Activated CD4-positive, alpha-beta T cell treated with anti-CD3 and anti-CD28 coated beads for 4 hours (primary cell): Measurements from ENCODE around the gene POLD1.

Experiments used
- DNase-seq, 2 donors: peaks; one replicate each; pipeline ENCODE4 v3.0.0-alpha.2; 2020

POLD1 gene

DNA sequence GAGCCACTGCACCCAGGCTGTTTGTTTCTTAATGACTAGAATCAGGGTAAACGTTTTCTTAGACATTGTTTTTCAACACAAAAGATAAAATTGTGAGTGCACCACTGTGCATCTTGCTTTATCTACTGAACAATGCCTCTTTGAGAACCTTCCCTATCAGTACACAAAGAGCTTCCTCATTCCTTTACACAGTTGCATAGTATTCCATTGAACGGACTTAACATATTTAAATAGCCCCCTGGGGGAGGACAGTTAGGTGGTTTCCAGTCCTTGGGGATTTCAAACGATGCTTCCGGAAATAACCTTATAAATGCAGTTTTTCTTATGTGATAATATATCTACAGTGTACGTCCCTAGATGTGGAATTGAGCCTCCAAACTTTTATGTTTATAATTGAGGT, 8.6 kb downstream of the POLD1 start:
- DNase-seq = no peak

DNA sequence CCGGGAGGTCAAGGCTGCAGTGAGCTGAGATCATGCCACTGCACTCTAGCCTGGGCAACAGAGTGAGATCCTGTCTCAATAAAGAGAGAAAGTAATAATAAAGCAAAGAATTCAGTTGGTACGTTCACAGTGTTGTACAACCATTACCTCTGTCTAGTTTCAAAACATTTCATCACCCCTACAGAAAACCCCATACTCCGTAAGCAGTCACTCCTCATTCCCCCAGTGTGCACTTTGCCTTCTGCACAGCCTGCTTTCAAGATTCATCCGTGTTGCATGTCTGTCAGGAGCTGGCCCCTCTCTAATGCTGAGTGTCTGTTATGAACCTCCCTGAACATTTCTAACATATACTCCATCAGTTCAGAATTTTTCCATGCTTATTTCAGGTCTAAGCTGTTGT, 9.4 kb downstream of the POLD1 start:
- DNase-seq = no peak

DNA sequence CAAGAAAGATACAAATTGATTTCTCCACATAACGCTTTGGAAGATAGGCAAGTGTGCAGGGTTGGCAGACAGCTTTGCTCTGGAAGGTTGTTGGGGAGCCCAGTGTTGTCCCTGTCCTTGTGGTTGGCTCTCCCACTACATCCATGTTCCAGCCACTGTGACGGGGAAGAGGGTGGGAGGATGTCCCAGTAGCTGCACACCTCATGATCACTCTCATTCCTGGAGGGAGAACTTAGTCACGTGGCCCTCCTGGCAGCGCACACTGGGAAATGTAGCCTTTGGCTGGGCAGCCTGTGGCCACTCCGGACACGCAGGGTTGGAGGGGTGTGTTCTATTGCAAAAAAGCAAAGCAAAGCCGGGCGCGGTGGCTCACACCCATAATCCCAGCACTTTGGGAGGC, 9.9 kb downstream of the POLD1 start:
- DNase-seq = no peak

DNA sequence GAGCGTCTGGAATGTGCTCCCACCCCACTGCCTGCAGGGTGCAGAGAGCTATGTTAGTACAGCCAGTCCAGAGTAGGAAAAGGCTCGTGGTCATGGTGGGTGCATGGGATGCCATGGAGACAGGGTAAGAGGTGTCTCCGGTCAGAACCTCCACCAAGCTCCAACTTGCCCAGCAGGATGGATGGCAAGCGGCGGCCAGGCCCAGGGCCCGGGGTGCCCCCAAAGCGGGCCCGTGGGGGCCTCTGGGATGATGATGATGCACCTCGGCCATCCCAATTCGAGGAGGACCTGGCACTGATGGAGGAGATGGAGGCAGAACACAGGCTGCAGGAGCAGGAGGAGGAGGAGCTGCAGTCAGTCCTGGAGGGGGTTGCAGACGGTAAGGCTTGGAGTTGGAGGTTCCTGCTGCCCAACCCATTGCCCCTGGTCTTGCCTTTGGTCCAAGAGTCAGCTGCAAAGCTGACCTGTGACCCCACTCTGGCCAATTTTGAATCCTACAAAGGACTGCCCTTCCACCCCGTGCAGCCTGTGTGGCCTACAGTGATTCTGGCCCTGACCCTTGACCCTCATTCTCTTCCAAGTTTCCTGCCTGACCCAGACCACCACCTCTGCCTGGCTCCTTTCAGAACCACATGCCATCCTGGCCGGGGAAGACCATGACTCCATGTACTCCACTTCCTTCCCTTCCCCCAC, 14.7 kb downstream of the POLD1 start:
- no peak for DNase-seq

DNA sequence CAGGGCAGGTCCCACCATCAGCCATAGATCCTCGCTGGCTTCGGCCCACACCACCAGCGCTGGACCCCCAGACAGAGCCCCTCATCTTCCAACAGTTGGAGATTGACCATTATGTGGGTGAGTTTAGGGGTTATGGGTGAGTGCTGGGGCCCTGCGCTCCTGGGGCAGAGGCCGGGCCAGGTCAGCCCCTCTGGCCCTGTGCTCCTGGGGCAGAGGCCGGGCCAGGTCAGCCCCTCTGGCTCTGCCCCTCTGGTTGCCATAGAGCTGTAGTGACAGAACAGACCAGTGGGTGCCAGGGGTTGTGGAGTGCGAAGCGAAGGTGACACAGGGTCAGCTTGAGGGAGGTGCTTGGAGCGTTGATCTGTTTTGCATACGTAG, 15.2 kb downstream of the POLD1 start:
- no peak for DNase-seq

DNA sequence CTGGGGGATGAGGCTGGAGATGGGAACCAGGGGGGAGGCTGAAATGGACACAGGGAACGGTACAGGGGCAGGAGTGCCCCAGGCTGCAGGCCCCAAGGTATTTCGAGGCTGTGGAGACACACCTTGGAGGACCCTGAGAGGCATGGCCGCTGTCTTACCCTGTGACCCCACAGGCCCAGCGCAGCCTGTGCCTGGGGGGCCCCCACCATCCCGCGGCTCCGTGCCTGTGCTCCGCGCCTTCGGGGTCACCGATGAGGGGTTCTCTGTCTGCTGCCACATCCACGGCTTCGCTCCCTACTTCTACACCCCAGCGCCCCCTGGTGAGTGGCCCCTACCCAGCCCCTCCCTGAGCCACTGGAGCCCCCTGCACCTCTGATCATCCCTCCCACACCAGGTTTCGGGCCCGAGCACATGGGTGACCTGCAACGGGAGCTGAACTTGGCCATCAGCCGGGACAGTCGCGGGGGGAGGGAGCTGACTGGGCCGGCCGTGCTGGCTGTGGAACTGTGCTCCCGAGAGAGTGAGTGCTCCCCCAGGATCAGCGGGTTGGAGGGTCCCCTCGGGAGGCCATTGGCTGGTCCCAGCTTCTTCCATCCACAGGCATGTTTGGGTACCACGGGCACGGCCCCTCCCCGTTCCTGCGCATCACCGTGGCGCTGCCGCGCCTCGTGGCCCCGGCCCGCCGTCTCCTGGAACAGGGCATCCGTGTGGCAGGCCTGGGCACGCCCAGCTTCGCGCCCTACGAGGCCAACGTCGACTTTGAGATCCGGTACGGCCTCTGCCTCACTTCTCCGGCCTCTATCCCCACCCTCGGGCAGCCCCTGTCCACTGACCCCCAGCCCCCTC, 17.7 kb downstream of the POLD1 start:
- DNase-seq = no peak

DNA sequence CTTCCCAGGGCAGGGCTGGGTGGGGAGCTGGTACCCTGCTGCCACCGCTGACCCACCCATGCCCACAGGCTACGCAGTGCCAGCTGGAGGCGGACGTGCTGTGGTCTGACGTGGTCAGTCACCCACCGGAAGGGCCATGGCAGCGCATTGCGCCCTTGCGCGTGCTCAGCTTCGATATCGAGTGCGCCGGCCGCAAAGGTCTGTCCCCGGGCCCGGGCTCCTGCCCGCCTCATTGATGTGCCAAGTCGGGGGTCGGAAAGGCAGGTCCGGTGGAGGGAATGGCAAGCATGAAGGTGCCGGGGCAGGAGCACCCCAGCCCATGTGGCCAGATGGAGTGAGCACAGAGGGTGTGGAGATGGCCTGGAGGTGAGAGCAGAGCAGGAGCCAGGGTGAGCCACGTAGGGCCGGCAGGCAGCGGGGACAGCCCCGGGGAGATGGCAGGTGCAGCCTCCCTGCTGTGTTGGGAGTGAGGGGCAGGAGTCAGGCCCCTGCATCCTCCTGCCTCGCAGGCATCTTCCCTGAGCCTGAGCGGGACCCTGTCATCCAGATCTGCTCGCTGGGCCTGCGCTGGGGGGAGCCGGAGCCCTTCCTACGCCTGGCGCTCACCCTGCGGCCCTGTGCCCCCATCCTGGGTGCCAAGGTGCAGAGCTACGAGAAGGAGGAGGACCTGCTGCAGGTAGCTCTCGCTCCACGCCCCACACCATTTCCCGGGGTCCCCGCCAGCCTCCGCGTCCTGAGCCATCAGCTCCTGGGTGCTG, 18.6 kb downstream of the POLD1 start:
- DNase-seq = no peak

DNA sequence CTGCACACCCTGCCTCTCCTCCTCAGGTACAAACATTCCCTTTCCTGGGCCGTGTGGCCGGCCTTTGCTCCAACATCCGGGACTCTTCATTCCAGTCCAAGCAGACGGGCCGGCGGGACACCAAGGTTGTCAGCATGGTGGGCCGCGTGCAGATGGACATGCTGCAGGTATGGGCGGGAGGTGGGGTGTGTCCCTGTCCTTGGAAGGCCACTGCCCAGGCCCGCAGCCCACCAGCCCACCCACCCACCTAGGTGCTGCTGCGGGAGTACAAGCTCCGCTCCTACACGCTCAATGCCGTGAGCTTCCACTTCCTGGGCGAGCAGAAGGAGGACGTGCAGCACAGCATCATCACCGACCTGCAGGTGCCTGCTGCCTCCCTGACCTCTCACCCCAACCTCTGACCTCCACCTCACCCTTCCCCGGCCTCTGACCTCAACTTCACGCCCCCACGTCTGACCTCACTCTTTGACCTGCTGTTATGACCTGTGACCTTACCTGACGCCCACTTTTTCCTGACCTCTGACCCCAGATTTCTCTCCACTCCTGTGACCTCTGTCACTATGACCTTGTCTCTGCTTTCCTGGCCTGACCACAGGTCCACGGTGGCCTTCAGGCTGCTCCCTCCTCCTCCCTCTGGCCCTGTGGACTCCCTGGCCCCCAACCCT, 22.1 kb downstream of the POLD1 start:
- no peak for DNase-seq

DNA sequence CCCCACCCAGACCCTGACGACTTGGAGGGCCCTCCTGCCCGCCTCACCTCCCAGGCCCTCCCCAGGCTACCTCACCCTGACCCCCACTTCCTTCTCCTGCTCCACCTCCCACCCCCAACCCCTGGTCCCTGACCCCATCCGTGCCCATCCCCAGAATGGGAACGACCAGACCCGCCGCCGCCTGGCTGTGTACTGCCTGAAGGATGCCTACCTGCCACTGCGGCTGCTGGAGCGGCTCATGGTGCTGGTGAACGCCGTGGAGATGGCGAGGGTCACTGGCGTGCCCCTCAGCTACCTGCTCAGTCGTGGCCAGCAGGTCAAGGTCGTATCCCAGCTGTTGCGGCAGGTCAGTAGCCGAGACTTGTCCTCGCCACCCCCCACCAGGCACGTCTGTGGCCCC, 22.7 kb downstream of the POLD1 start:
- no peak for DNase-seq

DNA sequence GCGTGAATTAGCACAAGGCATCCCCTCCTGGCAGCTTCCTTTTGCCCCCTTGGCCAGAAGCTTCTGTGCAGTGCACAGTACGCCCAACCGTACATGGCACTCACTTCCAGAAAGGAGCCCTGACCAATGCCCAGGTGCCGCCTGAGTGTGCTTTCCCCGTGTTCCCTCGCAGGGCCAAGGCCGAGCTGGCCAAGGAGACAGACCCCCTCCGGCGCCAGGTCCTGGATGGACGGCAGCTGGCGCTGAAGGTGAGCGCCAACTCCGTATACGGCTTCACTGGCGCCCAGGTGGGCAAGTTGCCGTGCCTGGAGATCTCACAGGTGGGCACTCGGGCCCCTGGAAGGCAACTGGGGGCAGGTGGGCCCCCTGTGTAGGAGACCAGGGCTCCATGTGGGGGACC, 25.2 kb downstream of the POLD1 start:
- DNase-seq = no peak

DNA sequence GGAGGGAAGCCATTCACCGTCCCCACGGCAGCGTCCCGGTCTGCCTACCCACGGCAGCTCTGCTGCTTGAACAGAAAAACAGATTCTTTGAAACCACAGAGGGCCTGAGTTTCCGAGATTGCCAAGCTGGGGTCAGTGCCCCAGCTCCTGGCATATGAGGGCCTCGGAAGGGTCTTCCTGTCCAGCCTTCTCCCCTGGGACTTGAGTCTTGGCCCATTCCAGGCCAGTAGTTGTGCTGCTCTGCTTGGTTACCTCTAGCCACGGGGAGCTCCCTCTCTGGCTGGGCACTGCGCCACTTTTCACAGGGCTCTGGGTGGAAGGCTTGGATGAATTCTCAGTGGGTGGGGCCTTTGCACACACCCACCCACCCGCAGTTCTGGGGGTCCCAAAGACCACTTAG, 26.0 kb downstream of the POLD1 start:
- DNase-seq = no peak

DNA sequence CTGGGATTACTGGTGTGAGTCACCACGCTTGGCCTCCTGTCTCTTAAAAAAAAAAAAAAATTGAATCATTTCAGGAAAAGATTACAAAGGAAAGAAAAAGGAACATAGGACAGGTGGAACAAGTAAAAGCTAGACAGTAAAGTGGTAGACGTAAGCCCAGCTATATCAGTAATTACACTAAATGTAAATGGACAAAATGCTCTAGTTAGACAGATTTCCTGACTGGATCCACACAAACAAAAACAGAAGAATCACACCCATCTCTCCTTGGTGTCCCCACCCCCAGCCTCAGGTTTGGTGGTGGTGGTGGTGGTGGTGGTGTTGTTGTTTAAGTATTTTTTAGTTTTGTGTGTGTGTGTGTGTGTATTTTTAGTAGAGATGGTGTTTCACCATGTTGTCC, 28.3 kb downstream of the POLD1 start:
- no peak for DNase-seq

DNA sequence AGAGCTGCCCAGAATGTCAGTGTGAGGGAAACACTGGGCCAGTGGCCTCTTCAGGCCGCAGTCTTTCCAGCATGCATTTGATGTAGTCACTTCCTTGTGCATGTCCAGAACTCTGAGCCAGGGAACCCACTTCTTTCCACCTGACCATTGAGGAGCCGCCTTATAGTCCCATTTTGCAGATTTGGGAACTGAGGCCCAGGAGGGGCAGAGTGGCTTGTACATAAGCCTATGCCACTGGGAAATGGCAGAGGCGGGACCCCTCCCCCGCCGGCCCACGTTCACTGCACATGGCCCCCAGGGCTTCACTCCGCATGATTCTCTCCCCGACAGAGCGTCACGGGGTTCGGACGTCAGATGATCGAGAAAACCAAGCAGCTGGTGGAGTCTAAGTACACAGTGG, 28.9 kb downstream of the POLD1 start:
- no peak for DNase-seq

DNA sequence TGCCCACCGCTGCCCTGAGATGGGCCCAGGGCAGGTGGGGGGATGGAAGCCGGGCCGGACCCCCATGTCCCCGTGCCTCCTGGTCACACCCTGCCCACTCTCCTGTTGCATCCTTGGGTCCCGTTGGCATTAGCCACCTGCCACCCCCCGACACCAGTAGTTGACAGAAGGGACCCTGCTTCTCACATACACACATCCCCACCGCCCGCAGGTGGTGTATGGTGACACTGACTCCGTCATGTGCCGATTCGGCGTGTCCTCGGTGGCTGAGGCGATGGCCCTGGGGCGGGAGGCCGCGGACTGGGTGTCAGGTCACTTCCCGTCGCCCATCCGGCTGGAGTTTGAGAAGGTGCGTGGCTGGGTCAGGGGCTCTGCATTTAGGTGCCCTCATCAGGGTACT, 29.4 kb downstream of the POLD1 start:
- DNase-seq = no peak

DNA sequence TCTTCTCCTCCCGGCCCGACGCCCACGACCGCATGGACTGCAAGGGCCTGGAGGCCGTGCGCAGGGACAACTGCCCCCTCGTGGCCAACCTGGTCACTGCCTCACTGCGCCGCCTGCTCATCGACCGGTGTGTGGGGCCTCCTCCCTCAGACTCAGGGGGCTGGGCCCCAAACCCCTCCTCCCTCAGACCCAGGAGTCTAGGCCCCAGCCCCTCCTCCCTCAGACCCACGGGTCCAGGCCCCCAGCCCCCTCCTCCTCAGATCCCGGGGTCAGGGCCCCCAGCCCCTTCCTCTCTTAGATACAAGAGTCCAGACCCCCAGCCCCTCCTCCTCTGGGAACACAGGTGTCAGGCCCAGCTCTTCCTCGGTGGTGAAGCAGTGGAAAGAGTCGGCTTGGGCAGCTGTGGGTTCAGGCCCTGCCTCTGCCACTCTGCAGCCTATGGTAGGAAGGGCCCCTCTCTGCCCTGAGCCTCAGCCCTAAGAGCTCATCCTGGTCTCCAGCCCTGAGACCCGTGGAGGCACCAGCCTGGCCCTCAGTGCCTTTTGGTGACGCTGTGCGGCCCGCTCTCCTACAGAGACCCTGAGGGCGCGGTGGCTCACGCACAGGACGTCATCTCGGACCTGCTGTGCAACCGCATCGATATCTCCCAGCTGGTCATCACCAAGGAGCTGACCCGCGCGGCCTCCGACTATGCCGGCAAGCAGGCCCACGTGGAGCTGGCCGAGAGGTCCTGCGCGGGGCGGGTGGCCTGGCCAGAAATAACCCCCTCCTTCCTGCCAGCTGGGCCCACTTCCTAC, 30.9 kb downstream of the POLD1 start:
- DNase-seq = peak; percentile 64 to 77

DNA sequence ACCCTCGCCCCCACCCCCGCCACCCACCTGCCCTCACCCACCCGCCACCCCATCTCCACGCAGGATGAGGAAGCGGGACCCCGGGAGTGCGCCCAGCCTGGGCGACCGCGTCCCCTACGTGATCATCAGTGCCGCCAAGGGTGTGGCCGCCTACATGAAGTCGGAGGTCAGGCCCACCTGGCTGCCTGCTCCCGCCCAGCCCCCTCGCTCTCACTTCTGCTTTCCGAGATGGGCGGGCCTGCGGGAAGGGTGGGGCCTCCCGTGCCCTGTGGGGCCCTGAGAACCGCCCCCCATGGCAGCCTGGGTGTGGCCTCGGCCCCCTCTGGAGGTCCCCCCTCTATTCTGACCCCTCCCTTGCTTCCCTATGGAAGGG, 31.5 kb downstream of the POLD1 start:
- DNase-seq = no peak

DNA sequence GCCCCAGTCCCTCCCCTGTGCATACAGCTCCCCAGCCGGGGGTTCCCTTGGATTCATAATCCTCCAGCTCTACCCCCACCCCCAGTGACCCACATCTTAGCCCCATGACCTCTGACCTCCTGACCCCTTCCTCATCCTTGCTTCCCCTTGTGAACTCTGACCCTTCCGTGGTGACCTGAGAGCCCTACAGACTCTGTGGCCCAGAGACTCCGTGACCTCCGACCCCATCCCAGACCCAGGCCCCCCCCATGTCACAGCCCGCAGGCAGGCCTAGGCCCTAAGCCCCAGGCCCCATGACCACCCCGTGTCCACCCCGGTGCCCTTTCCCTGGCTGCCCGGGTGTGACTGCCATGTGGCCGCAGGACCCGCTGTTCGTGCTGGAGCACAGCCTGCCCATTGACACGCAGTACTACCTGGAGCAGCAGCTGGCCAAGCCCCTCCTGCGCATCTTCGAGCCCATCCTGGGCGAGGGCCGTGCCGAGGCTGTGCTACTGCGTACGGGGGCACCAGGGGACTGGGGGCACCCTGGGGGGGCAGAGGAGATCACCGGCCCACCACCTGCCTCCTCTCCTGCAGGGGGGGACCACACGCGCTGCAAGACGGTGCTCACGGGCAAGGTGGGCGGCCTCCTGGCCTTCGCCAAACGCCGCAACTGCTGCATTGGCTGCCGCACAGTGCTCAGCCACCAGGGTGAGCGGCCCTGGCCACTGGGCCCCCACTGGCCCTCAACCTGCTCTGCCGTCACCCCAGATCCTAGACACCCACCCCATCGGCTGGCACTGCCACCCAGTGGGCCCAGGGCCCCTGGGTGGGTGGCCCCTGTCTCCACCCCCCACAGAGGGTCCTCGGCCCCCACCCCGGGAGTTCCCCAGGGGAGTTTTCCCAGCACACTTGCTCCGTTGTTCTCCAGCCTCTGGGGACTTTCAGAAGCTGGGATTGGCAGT, 32.2 kb downstream of the POLD1 start:
- DNase-seq = no peak

DNA sequence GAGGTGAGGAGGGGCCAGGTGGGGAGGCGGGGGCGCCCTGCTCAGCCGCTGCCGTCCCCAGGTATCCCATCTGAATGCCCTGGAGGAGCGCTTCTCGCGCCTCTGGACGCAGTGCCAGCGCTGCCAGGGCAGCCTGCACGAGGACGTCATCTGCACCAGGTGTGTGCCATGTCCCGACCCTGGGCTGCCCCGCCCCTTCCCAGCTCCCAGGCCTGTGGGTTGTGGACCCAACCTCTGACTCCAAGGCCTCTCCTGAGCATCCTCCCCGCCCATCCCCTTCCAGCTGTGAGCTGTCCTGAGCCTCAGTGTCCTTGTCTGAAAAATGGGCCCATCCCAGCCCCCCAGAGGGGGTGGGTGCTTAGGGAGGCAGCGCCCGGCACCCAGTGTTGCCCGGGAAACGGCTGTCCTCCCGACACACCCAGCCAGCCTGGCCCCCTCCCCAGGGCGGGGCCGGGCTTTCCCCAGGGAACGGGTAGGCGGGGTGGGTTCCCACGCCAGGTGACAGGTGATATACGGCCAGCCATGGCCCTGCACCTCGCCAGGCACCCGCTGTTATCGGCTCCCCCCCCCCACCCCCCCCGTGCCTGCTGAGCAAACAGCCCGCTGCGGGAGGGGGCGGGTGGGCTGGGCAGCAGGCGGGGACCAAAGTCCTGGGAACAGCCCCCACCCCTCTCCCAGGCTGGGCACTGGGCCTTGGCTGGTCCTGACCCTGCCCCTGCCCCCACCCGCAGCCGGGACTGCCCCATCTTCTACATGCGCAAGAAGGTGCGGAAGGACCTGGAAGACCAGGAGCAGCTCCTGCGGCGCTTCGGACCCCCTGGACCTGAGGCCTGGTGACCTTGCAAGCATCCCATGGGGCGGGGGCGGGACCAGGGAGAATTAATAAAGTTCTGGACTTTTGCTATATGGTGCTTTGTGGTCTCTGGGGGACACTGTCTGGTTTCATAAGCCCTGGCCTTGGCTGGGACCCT, 33.2 kb downstream of the POLD1 start:
- no peak for DNase-seq

DNA sequence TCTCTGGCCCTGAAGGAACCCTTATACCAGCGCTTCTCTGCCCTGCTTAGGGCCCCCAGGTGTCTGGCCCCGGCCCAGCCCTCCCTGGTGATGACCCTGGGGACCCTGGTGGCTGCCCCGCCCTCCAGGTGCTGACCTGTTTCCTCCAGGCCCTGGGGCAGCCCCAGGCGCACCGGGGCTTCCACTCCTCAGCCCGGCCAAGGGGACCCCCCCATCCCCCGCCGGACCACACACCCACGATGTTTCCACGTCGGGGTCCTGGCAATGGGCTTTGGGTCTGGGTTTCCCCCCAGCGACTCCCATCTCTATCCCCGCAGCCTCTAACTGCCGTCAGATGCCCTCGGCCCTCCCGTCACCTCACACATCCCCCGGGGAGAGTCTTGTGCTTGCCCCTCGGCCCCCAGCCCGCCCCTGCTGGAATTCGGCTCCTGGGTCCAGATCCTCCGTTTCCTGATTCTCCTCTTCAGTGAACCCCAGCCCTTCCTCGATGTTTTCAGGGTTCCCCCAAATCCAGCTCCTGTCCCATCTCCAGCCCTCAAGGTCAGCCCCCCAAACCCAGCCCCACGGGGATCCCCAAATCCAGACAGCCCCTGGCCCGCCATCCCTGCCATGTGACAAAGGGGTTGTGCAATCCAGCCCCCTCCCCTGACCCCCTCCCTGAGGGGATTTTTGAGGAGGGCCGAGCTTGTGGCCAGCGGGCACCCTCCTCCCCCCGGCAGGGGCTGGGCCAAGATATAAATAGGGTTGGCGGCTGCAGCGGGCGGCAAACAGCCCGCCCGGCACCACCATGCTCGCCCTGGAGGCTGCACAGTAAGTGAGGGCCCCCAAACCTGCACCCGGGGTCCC, 34.3 kb downstream of the POLD1 start, which contains the start of gene SPIB:
TSS of gene SPIB (plus strand) at position 763 of the 846 bp plus-strand sequence. CDS start at position 788, 25 bp downstream.
- no peak for DNase-seq
